ENCODE measurements around the gene C3orf22.

- no peak for TF ChIP-seq POLR2A (IDR thresholded peaks at IDR 0.05)
- TF ChIP-seq CTCF (IDR thresholded peaks at IDR 0.05) = no peak
- TF ChIP-seq EP300 (IDR thresholded peaks at IDR 0.05) = no peak
These were observed 18.3 kb downstream of the C3orf22 start for GRCh38 chr3:126540342-126540849.

All from ovary (tissue), 3 donors.